ENCODE measurements around the gene CARD11. TPM values are rescaled to one million over a fixed set of nuclear protein-coding genes. Genes with fewer than 3 reads are reported as not detected.

Gene CARD11
- total and polyA plus RNA-seq, 2 experiments from 2014 or later: 17.7 to 29.0 TPM

- Mint-ChIP-seq H3K27ac (no peak overlapping the region), H3K9me3 (peaks cover 15% of the 10 kb centered on the region), H3K36me3 (ENCODE audit: low read depth) (peaks cover 7% of the 10 kb centered on the region; the same call in 2 of the 3 replicates), H3K4me1 (peaks cover 3% of the 10 kb centered on the region; the same call in 1 of the 3 replicates), H3K4me3 (no peak overlapping the region), H3K27me3 (ENCODE audit: insufficient read depth, low read depth, poor library complexity) (no peaks in the 10 kb centered on the region)
- ATAC-seq (no peak), DNase-seq (ENCODE audit: low spot score) (no peak)
- no peak overlapping the region for H3K4me3 ChIP-seq
- 0 out of 2 replicates have a peak, but pooled peaks cover 2% of the 10 kb centered on the region for H3K36me3 ChIP-seq (ENCODE audit: insufficient read depth)
- no peaks in the 10 kb centered on the region for H3F3A ChIP-seq (replicated peaks; ENCODE audit: low read depth)
- no peak overlapping the region for H3K4me2 ChIP-seq
- H2AFZ ChIP-seq: no peak overlapping the region
- TF ChIP-seq, protein P1, sequence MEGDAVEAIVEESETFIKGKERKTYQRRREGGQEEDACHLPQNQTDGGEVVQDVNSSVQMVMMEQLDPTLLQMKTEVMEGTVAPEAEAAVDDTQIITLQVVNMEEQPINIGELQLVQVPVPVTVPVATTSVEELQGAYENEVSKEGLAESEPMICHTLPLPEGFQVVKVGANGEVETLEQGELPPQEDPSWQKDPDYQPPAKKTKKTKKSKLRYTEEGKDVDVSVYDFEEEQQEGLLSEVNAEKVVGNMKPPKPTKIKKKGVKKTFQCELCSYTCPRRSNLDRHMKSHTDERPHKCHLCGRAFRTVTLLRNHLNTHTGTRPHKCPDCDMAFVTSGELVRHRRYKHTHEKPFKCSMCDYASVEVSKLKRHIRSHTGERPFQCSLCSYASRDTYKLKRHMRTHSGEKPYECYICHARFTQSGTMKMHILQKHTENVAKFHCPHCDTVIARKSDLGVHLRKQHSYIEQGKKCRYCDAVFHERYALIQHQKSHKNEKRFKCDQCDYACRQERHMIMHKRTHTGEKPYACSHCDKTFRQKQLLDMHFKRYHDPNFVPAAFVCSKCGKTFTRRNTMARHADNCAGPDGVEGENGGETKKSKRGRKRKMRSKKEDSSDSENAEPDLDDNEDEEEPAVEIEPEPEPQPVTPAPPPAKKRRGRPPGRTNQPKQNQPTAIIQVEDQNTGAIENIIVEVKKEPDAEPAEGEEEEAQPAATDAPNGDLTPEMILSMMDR (conservative IDR thresholded peaks at IDR 0.05; ENCODE audit: low read depth in 2 of 2): no peak
- TF ChIP-seq REST (IDR thresholded peaks at IDR 0.05; ENCODE audit: unreplicated experiment) (no peak), NANOG (IDR thresholded peaks at IDR 0.05; ENCODE audit: borderline replicate concordance) (no peak), ZNF114 (CRISPR knock-in tag; IDR thresholded peaks at IDR 0.05) (no peak), EZH2 (IDR thresholded peaks at IDR 0.05; ENCODE audit: low read depth, unreplicated experiment) (no peak), ZNF462 (CRISPR knock-in tag; IDR thresholded peaks at IDR 0.05) (no peak), JUNB (IDR thresholded peaks at IDR 0.05; ENCODE audit: unreplicated experiment) (no peak), ZNF331 (CRISPR knock-in tag; IDR thresholded peaks at IDR 0.05; ENCODE audit: low read depth) (no peak)
- H4K20me1 ChIP-seq (replicated peaks; ENCODE audit: insufficient read depth): no peaks in the 10 kb centered on the region
- no peak overlapping the region for H3K27ac ChIP-seq (ENCODE audit: low read depth)
- H3K79me2 ChIP-seq (replicated peaks; ENCODE audit: insufficient read depth): no peaks in the 10 kb centered on the region
- 0 out of 2 replicates have a peak, but pooled peaks cover under 1% of the 10 kb centered on the region for H3K9me2 ChIP-seq (ENCODE audit: insufficient read depth)
- H3K4me1 ChIP-seq (ENCODE audit: insufficient read depth): no peaks in the 10 kb centered on the region
- H3K27me3 ChIP-seq (ENCODE audit: insufficient read depth): no peaks in the 10 kb centered on the region
These were observed 78.4 kb downstream of the CARD11 start for GRCh38 chr7:2965301-2965700.
